ENCODE measurements around the gene ATG7.
"Not testable (repeated sequence)": the region's sequence is repeated elsewhere in the genome, so short reads cannot be mapped to it uniquely, and the experiment has no call there.

Gene ATG7

GRCh38 chr3:11244121-11244677 lies 28.0 kb upstream of the ATG7 start:
- Mint-ChIP-seq H3K4me1 (ENCODE audit: low read depth) (peaks cover 25% of the 10 kb centered on the region), H3K36me3 (ENCODE audit: low read depth) (peaks cover 3% of the 10 kb centered on the region), H3K27me3 (peaks cover 12% of the 10 kb centered on the region), H3K27ac (no peak overlapping the region), H3K9me3 (peaks cover 4% of the 10 kb centered on the region), H3K4me3 (no peak overlapping the region)
- no peak for DNase-seq

DNA sequence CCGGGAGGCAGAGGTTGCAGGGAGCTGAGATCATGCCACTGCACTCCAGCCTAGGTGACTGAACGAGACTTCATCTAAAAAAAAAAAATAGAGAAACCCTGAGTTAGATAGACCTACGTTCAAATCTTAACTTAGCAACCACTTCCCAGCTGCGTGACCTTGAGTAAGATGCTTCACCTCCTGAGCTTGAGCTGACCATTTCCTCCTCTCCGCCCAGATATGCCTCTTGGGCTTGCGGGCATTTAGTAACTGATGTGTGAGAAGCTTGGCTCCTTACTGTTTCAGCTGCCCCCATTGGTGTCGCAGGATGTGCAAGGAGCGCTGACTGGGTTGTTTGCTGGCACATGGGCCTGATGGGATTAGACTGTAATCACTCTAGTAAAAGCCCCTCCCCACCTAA lies 26.9 kb upstream of the ATG7 start:
- peaks cover 16% of the 10 kb centered on the region for H3K4me1 Mint-ChIP-seq (ENCODE audit: low read depth)

GRCh38 chr3:11245827-11246662 lies 26.2 kb upstream of the ATG7 start:
- peaks cover 17% of the 10 kb centered on the region for H3K4me1 Mint-ChIP-seq (ENCODE audit: low read depth)
- no peak overlapping the region for H3K27ac Mint-ChIP-seq
- no peak overlapping the region for H3K4me3 Mint-ChIP-seq
- H3K9me3 Mint-ChIP-seq, result no peaks in the 10 kb centered on the region
- no peaks in the 10 kb centered on the region for H3K36me3 Mint-ChIP-seq (ENCODE audit: low read depth)
- peaks cover 12% of the 10 kb centered on the region for H3K27me3 Mint-ChIP-seq
- no peak for DNase-seq

More for the DNA sequence above, 26.9 kb upstream of the ATG7 start:
- no peaks in the 10 kb centered on the region for H3K9me3 Mint-ChIP-seq
- peaks cover 12% of the 10 kb centered on the region for H3K27me3 Mint-ChIP-seq
- no peak for DNase-seq
- H3K36me3 Mint-ChIP-seq (ENCODE audit: low read depth), result no peaks in the 10 kb centered on the region
- no peak overlapping the region for H3K27ac Mint-ChIP-seq
- H3K4me3 Mint-ChIP-seq, result no peak overlapping the region

DNA sequence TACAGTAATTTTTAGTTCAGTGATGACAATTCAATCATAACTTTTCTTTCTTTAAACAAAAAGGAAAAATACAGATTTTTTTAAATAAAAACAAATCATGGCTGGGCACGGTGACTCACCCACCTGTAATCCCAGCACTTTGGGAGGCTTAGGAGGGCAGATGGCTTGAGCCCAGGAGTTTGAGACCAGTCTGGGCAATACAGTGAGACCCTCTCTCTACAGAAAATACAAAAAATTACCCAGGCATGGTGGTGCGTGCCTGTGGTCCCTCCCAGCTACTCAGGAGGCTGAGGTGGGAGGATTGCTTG lies 25.6 kb upstream of the ATG7 start:
- no peaks in the 10 kb centered on the region for H3K9me3 Mint-ChIP-seq
- peaks cover 12% of the 10 kb centered on the region for H3K27me3 Mint-ChIP-seq

DNA sequence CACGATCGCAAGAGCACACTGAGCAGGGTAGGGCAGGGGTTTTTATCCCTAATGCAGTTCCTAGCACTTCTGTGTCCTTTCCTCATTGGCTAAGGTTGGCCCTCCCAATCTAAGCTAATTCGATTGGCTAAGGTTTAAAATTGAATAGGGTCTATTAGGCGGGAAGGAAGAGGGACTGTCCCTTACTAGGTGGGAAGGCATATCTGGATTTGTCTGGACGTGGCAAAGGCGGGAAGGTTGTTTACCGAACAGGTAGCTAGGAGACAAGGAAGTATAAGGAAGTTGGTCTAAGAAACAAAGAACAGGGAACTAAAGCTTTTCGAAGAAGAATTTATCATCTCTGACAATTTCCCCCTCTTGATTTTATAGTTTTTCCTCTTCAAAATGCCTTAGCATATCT lies 24.8 kb upstream of the ATG7 start:
- Mint-ChIP-seq H3K36me3 (ENCODE audit: low read depth) (no peaks in the 10 kb centered on the region), H3K27me3 (peaks cover 12% of the 10 kb centered on the region), H3K4me3 (no peak overlapping the region), H3K27ac (no peak overlapping the region), H3K4me1 (ENCODE audit: low read depth) (peaks cover 22% of the 10 kb centered on the region), H3K9me3 (no peaks in the 10 kb centered on the region)
- DNase-seq, result no peak

More for the DNA sequence above, 25.6 kb upstream of the ATG7 start:
- H3K36me3 Mint-ChIP-seq (ENCODE audit: low read depth), result no peaks in the 10 kb centered on the region
- peaks cover 20% of the 10 kb centered on the region for H3K4me1 Mint-ChIP-seq (ENCODE audit: low read depth)
- DNase-seq, result no peak
- no peak overlapping the region for H3K27ac Mint-ChIP-seq
- H3K4me3 Mint-ChIP-seq, result no peak overlapping the region

DNA sequence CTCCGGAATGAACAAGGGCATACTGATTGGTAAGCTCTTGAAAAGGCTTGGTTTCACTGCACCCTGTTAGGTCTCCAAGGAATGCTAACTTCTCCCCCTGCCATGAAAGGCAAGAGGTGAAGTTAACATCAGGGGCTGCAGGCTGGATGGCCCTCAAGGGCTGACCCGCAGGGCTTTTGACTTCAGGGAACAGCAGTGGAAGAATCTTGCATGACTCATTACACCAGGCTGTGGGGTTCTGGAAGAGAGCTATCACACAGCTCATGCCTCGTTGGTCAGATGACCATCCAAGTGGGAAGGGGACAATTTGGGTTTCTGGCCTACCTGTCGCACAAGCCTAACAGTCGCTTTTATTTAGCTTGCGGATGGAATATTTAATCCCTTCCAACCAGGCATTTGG lies 23.6 kb upstream of the ATG7 start:
- H3K27me3 Mint-ChIP-seq, result peaks cover 6% of the 10 kb centered on the region
- H3K9me3 Mint-ChIP-seq, result no peaks in the 10 kb centered on the region
- H3K27ac Mint-ChIP-seq, result no peak overlapping the region
- H3K4me3 Mint-ChIP-seq, result no peak overlapping the region
- H3K4me1 Mint-ChIP-seq (ENCODE audit: low read depth), result peaks cover 29% of the 10 kb centered on the region
- peaks cover 7% of the 10 kb centered on the region for H3K36me3 Mint-ChIP-seq (ENCODE audit: low read depth)
- DNase-seq, result no peak

GRCh38 chr3:11250902-11251806 lies 21.0 kb upstream of the ATG7 start:
- peaks cover 22% of the 10 kb centered on the region for H3K36me3 Mint-ChIP-seq (ENCODE audit: low read depth)
- H3K4me3 Mint-ChIP-seq, result peak overlapping the region; percentile 73
- no peak for DNase-seq
- H3K27me3 Mint-ChIP-seq, result peaks cover 3% of the 10 kb centered on the region
- H3K27ac Mint-ChIP-seq, result peak overlapping the region; percentile 92
- peaks cover 7% of the 10 kb centered on the region for H3K9me3 Mint-ChIP-seq
- H3K4me1 Mint-ChIP-seq (ENCODE audit: low read depth), result peaks cover 31% of the 10 kb centered on the region

GRCh38 chr3:11251807-11252176 lies 20.4 kb upstream of the ATG7 start:
- peak overlapping the region; percentile 92 for H3K27ac Mint-ChIP-seq
- peaks cover 7% of the 10 kb centered on the region for H3K9me3 Mint-ChIP-seq
- H3K4me1 Mint-ChIP-seq (ENCODE audit: low read depth), result peaks cover 31% of the 10 kb centered on the region
- peaks cover 3% of the 10 kb centered on the region for H3K27me3 Mint-ChIP-seq
- H3K36me3 Mint-ChIP-seq (ENCODE audit: low read depth), result peaks cover 22% of the 10 kb centered on the region
- no peak for DNase-seq
- peak overlapping the region; percentile 73 for H3K4me3 Mint-ChIP-seq

DNA sequence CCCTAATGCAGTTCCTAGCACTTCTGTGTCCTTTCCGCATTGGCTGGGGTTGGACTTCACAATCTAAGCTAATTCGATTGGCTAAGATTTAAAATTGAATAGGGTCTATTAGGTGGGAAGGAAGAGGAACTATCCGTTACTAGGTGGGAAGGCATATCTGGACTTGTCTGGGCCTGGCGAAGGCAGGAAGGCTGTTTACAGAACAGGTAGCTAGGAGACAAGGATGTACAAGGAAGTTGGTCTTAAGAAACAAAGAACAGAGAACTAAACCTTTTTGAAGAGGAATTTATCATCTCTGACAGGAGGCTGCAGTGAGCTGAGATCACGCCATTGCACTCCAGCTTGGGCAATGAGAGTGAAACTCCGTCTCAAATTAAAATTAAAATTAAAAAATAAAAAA lies 17.3 kb upstream of the ATG7 start:
- peaks cover 3% of the 10 kb centered on the region for H3K27me3 Mint-ChIP-seq
- peaks cover 29% of the 10 kb centered on the region for H3K4me1 Mint-ChIP-seq (ENCODE audit: low read depth)
- H3K27ac Mint-ChIP-seq, result no peak overlapping the region
- DNase-seq, result no peak
- H3K36me3 Mint-ChIP-seq (ENCODE audit: low read depth), result peaks cover 37% of the 10 kb centered on the region
- H3K4me3 Mint-ChIP-seq, result no peak overlapping the region
- H3K9me3 Mint-ChIP-seq, result peaks cover 7% of the 10 kb centered on the region

- not testable (repeated sequence) for H3K9me3 Mint-ChIP-seq, DNase-seq, H3K27ac Mint-ChIP-seq, H3K4me3 Mint-ChIP-seq, H3K27me3 Mint-ChIP-seq
- Mint-ChIP-seq H3K36me3 (ENCODE audit: low read depth) (peaks cover 40% of the 10 kb centered on the region), H3K4me1 (ENCODE audit: low read depth) (peaks cover 26% of the 10 kb centered on the region)
Measured at GRCh38 chr3:11255537-11255936, 16.7 kb upstream of the ATG7 start.

GRCh38 chr3:11258958-11259357 lies 13.2 kb upstream of the ATG7 start:
- H3K27me3 Mint-ChIP-seq, result peaks cover 3% of the 10 kb centered on the region
- H3K4me3 Mint-ChIP-seq, result no peak overlapping the region
- no peak for DNase-seq
- peaks cover 29% of the 10 kb centered on the region for H3K36me3 Mint-ChIP-seq (ENCODE audit: low read depth)
- no peak overlapping the region for H3K27ac Mint-ChIP-seq
- H3K4me1 Mint-ChIP-seq (ENCODE audit: low read depth), result no peaks in the 10 kb centered on the region
- peaks cover 7% of the 10 kb centered on the region for H3K9me3 Mint-ChIP-seq

DNA sequence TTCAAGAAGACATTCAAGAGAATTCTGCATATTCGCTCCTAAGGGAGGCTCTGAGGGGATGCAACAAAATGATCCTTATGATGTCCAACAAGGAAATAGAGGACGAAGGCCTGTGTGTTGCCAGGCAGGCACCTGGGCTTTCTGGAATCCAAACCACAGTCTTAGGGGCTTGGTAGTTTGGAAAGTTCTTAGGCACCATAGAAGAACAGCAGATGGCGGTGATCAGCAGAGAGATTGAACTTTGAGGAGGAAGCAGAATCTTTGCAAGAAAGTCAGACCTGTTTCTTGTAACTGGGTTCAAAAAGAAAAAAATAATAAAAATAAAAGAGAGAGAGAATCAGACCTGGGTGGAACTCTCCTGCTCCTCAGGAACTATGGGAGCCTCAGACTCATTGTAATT lies 11.7 kb upstream of the ATG7 start:
- no peak overlapping the region for H3K27ac Mint-ChIP-seq
- peaks cover 9% of the 10 kb centered on the region for H3K27me3 Mint-ChIP-seq
- no peak for DNase-seq
- peaks cover 19% of the 10 kb centered on the region for H3K36me3 Mint-ChIP-seq (ENCODE audit: low read depth)
- H3K9me3 Mint-ChIP-seq, result no peaks in the 10 kb centered on the region
- H3K4me3 Mint-ChIP-seq, result no peak overlapping the region
- H3K4me1 Mint-ChIP-seq (ENCODE audit: low read depth), result no peaks in the 10 kb centered on the region

DNA sequence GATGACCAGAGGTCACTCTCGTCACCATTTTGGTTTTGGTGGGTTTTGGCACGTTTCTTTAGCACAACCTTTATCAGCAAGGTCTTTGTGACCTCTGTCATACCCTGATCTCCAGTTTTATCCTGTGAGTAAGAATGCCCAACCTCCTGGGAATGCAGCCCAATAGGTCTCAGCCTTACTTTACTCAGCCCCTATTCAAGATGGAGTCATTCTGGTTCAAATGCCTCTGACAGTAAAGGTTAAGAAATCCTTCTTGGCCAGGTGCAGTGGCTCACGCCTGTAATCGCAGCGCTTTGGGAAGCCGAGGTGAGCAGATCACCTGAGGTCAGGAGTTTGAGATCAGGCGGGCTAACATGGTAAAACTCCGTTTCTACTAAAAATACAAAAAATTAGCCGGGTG lies 3.2 kb upstream of the ATG7 start:
- no peak overlapping the region for H3K27ac Mint-ChIP-seq
- H3K9me3 Mint-ChIP-seq, result no peaks in the 10 kb centered on the region
- H3K36me3 Mint-ChIP-seq (ENCODE audit: low read depth), result peaks cover 19% of the 10 kb centered on the region
- peaks cover 17% of the 10 kb centered on the region for H3K4me1 Mint-ChIP-seq (ENCODE audit: low read depth)
- no peak for DNase-seq
- peaks cover 10% of the 10 kb centered on the region for H3K27me3 Mint-ChIP-seq
- H3K4me3 Mint-ChIP-seq, result no peak overlapping the region

- Mint-ChIP-seq H3K9me3 (peaks cover 5% of the 10 kb centered on the region), H3K4me1 (ENCODE audit: low read depth) (peaks cover 54% of the 10 kb centered on the region), H3K27ac (peak overlapping the region; percentile 97), H3K4me3 (peak overlapping the region; percentile 93), H3K36me3 (ENCODE audit: low read depth) (peaks cover 56% of the 10 kb centered on the region), H3K27me3 (no peaks in the 10 kb centered on the region)
- DNase-seq, result no peak
Measured at GRCh38 chr3:11272906-11273574, 843 bp downstream of the ATG7 start.
